Esophagus mucosa (tissue), 1 donor: Measurements from ENCODE around the gene TOR4A. TPM values are rescaled to one million over a fixed set of nuclear protein-coding genes. Genes with fewer than 3 reads are reported as not detected.
"Not testable (repeated sequence)": the region's sequence is repeated elsewhere in the genome, so short reads cannot be mapped to it uniquely, and the experiment has no call there.

Source experiments
- ATAC-seq: fragments of 200-7000 bp; cut with Tn5 transposase; one replicate; pipeline ENCODE4 v1.9.1; 2020
- total RNA-seq: library from RNA; stranded (reverse); gene quantifications from one replicate; pipeline ENCODE4 v1.2.4, GENCODE V29; 2023
- donor health status: DM: yes; HTN: yes; CAD: no.

Gene TOR4A
- total RNA-seq, 1 donor from 2014 or later = 15.4 TPM

DNA sequence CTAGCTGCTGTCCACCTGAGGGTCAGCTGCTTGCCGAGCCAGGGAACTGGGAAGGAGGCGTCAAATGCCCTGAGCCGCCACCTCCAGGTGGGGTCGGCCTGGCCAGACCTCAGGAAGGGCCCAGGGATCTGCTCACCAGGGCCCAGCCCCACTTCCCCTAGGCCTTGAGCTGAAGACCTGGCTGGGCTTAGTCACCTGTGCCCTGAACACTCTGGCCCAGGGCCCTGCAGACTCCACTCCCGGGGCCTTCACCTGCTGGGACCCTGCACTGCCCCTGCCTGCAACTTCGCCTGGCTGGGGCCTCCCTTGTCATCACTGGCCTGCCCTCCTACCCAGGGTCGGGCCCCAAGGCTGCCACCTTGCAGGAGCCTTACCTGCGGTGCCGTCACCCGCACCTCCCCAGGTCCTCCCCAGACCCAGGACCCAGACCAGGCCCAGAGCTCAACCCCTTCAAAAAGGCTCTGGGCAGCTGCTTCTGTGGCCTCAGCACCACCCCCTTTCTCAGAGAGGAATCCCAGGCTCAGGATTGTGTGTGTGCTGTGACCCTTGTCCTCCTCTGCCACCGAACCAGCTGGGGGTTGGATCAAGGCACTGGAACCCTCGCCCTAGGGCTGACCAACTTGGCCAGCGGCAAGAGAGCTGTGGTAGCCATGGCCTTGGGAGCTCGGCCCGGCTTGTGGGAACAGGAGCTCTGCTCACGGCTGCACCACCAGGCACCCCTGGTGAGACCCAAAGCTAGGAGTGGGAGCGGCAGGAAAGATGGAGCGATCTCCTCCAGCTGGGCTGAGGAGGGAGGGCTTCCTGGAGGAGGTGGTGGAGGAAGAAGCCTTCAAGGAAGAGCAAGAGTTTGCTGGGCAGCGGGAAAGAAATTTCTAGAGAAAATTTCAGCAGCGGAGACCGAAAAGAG, 23.6 kb upstream of the TOR4A start:
- no peak for ATAC-seq

DNA sequence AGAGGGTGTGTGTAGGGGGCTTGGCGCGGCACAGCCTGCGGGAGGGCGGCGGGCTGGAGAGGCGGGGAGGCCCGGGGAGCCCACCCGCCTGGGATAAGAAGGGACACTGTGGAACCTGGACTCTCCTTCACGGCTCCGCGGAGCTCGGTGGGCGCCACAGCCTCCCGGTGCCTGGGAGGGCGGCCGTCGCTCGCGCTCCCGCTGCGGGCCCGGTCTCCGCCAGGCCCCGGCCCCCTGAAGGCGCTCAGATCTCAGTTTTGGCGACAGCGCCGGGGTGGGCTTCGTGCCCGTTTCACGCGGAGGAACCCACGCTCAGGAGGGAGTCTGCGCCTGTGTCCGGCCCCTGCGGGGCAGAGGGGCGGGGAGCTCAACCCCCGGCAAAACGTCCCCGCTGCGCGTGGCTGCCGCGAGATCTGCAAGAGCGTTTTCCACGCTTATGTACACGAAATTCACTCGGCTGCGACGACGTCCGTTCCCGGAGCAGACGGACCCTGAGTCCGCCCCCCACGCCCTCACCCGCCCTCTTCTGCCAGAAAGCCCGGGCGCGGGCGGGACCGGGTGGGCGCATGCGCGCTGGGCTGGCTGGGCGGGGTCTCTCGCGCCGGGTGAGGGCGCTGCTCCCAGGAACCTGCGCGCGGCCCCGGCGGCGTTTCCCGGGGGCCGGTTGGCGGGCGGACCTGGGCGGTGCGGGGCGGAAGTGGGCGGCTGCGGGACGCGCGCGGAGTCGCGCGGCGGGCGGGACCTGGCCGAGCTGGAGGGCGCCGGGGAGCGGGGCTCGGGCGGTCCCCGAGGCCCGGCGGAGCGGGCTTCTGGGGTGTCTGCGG, 22.7 kb upstream of the TOR4A start, which contains the start of gene NELFB:
TSS of gene NELFB (plus strand) at position 704 of the 824 bp plus-strand sequence.
- peak; percentile 83 for ATAC-seq

DNA sequence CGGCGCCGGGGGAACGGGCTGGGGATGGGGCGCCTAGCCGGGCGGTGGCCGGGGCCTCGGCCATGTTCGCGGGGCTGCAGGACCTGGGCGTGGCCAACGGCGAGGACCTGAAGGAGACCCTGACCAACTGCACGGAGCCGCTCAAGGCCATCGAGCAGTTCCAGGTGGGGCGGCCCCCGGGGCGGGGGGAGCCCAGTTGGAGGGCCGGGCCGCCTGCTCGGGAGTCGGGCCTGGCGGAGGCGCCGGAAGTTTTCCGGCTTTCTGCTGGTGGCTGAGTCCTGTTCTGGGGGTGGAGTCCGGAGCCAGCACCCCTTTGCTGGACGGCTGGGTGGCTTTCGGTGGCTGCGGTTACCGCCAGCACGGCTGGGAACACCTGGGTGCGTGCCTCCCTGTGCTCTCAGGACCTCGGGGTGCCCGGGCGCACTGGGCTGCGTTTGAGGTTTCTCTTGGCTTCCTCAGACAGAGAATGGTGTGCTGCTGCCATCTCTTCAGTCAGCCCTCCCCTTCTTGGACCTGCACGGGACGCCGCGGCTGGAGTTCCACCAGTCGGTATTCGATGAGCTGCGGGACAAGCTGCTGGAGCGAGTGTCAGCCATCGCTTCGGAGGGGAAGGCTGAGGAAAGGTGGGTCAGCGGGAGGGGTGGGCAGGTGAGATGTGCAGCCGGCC, 21.9 kb upstream of the TOR4A start:
- peak; percentile 12 for ATAC-seq

DNA sequence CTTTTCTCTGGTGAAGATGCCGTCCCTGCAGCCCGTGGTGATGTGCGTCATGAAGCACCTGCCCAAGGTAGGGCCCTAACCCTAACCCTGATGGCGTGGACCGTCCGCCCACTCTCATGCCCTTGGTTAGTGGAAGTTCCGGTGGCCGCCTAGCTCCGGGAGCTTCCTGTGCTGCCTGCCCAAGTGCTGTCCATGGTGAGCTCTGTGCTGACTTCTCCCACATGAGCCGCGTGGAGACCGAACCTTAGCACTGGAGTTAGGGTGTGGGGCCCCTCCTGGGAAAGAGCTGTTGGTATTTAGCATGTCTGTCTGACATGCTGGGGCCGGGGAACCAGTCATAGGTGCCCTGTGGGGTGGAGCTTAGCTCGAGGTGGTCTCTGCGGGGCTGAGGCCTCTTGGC, 21.2 kb upstream of the TOR4A start:
- ATAC-seq = no peak

DNA sequence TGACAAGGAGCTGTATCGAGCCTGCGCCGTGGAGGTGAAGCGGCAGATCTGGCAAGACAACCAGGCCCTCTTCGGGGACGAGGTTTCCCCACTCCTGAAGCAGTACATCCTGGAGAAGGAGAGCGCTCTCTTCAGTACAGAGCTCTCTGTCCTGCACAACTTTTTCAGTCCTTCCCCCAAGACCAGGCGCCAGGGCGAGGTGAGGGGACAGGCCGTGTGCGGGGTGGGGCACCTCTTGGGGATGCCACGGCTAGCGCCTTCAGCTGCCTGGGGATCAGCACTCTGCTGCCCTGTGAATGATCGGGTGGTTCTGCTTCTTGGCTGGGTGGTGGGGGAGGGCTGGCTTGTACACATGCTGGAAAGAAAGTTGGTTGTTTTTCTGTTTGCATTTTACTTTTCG, 20.7 kb upstream of the TOR4A start:
- no peak for ATAC-seq

DNA sequence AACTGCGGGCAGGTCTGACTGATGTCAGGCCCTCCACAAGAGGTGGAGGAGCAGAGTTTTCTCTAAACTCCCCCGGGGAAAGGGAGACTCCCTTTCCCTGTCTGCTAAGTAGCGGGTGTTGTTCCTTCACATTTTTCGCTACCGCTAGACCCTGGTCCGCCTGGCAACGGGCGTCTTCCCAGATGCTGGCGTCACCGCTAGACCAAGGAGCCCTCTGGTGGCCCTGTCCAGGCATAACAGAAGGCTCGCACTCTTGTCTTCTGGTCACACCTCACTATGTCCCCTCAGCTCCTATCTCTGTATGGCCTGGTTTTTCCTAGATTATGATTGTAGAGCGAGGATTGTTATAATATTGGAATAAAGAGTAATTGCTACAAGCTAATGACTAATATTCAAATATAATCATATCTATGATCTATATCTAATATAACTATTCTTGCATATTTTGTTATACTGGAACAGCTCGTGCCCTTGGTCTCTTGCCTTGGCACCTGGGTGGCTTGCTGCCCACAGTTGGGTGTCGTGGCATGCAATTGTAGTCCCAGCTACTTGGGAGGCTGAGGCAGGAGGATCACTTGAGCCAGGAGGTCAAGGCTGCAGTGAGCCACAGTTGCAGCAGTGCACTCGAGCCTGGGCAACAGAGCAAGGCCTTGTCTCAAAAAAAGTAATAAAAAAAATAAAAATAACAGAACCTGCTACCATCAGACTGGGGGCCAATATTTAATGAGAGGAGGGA, 15.2 kb upstream of the TOR4A start:
- not testable (repeated sequence) for ATAC-seq

DNA sequence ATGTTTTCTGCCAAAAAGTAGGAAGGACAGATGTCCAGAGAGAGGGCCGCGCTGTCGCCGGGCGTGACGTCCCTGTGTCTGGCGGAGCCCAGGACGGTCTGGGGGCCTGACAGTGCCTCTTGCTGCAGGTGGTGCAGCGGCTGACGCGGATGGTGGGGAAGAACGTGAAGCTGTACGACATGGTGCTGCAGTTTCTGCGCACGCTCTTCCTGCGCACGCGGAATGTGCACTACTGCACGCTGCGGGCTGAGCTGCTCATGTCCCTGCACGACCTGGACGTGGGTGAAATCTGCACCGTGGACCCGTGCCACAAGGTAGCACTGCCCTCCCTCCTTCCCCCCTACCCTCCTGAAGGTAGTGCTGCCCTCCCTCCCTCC, 14.6 kb upstream of the TOR4A start:
- no peak for ATAC-seq

DNA sequence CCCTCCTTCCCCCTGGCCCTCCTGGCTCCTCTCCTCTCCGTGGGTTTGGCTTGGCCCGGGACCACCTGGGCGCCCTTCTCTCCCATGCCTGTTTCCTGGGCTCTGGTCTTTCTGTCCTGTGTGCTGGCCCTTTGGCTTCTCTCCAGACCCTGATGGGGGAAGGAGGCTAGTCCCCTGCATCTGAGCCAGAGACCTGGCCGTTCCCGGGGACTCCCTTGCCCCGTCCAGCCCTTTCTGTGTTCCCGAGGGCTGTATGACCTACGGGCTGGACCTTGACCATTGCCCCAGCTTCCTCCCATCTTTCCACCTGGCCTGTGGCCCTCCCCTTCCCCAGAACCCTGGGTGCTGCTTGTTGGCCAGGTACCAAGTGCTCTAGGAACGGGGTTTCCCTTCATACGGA, 14.0 kb upstream of the TOR4A start:
- no peak for ATAC-seq

DNA sequence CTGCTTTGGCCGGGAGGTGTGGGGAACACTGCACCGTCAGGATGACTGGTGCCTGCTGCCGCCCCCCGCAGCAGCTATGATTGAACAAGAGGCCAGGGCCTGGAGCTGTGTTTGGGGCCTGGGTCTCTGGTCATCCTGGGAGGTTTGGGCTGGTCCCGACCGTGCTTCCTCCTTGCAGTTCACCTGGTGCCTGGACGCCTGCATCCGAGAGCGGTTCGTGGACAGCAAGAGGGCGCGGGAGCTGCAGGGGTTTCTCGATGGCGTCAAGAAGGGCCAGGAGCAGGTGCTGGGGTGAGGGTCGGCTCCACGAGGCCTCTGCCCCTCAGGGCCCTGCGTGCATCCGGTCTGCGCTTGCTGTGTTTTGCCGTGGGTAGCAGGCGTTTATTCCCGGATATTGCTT, 13.5 kb upstream of the TOR4A start:
- no peak for ATAC-seq

DNA sequence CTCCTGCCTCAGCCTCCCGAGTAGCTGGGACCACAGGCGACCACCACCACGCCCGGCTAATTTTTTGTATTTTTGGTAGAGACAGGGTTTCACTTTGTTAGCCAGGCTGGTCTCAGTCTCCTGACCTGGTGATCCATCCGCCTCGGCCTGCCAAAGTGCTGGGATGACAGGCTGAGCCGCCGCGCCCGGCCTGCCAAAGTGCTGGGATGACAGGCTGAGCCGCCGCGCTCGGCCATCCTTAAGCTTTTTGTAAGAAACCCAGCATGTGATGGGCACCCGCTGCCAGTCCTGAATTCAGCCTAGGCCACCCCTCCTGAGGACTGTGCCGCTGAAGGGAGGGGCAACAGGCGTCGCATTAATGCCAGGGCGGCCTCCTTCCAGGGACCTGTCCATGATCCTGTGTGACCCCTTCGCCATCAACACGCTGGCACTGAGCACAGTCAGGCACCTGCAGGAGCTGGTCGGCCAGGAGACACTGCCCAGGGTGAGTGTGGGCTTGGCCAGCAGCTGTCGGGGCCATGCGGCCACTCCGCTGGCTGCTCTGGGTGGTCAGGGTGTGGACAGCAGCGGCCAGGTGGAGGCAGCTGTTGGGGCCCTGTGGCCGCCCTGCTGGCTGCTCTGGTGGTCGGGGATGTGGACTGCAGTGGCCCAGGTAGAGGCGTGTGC, 11.9 kb upstream of the TOR4A start:
- no peak for ATAC-seq

DNA sequence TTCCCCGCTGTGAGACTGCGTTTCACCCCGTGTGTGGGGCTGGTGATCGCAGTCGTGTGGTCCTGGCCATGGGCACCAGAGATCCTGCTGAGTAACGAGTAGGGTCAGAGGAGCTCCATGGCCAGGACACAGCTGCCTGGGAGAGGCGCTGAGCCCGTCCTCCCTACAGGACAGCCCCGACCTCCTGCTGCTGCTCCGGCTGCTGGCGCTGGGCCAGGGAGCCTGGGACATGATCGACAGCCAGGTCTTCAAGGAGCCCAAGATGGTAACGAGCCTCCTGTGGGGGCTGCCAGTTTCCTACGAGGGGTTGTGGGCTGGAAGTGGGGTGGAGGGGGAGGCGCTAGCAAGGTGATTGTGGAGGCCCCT, 11.4 kb upstream of the TOR4A start:
- ATAC-seq = no peak

DNA sequence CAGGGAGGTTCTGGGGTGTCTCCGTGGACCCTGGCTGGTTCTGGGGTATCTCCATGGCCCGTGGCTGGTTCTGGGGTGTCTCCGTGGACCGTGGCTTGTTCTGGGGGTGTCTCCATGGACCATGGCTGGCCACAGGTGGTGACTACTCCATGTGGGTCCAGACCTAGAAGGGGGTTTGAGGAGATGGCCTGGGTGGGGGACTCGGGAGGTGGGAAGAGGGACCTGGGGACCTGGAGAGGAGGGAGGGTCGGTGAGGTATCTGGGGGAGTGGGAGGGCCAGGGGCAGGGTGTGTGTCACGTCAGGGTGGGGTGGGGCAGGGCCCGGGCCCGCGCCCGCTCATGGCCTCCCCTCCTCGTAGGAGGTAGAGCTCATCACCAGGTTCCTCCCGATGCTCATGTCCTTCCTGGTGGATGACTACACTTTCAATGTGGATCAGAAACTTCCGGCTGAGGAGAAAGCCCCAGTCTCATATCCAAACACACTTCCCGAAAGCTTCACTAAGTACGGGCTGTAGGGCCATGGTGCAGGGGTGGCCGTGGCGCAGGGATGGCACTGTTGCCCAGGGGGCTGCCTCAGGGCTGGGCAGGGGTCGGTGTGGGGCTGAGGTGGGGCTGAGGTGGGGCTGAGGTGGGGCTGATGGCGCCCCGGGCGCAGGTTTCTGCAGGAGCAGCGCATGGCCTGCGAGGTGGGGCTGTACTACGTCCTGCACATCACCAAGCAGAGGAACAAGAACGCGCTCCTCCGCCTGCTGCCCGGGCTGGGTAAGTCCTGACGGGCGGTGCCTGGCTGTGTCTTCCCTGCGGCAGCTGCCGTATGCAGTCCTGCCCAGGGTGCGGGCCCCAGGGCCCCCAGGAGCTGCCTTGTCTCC, 10.7 kb upstream of the TOR4A start:
- no peak for ATAC-seq

DNA sequence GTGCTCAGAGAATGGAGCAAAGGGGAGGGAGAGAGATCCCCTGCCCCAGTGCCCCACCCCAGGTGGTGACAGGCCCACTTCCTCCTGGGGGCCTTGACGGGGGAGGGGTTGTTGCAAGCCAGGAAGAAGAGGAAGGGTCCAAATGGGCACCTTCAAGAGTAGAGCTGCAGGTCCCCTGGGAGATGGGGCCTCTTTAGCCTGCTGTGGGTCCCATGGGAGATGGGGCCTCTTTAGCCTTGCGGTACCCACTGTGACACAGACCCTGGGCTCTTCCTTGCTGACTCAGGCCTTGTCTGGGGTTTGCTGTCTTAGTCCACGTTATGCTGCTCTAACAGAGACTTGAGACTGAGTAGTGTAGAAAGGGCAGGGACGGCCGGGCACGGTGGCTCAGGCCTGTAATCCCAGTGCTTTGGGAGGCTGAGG, 9.6 kb upstream of the TOR4A start:
- ATAC-seq = peak; percentile 1

DNA sequence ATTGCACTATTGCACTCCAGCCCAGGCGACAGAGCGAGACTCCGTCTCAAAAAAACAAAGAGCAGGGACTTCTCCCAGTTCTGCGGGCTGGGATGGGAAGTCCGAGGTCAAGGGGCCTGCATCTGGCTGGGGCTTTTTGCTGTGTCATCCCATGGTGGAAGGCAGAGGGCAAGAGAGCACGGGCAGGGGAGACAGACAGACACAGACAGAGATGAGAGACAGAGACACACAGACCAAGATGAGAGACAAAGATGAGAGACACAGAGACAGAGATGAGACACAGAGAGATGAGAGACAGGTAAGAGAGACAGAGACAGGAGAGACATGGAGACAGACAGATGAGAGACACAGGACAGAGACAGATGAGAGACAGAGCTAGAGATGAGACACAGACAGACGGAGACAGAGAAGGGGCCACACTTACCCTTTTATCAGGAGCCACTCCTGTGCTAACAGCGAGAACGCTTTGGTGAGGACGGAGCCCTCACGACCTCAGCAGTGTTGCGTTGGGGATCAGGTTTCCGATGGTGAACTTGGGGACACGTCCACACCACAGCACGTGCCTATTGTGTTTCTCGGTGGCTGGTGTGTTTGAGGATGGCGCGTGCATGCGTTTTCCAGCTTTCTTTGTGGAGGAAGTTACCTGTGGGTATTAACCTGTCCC, 8.9 kb upstream of the TOR4A start:
- no peak for ATAC-seq

DNA sequence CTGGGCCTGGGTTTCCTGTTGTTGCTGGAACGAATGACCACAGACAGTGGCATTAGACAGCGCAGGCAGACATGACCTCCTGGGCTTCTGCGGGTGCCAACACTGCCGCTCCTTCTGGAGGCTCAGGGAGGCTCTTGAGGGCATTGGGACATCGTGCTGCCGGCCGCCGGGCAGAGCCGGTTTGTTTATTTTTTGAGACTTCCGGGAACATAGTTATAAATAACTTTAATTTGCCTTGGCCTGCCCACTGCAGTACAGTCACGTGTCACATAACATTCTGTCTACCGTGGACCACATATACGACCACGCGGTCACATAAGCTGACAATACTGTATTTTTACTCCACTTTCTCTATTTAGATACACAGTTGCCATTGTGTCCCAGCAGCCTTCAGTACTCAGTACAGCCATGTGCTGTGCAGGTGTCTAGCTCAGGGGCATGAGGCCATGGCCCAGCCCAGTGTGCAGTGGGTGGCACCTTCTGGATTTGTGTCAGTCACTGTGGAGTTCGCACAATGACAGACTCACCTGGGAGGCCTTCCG, 8.2 kb upstream of the TOR4A start:
- peak; percentile 16 for ATAC-seq

DNA sequence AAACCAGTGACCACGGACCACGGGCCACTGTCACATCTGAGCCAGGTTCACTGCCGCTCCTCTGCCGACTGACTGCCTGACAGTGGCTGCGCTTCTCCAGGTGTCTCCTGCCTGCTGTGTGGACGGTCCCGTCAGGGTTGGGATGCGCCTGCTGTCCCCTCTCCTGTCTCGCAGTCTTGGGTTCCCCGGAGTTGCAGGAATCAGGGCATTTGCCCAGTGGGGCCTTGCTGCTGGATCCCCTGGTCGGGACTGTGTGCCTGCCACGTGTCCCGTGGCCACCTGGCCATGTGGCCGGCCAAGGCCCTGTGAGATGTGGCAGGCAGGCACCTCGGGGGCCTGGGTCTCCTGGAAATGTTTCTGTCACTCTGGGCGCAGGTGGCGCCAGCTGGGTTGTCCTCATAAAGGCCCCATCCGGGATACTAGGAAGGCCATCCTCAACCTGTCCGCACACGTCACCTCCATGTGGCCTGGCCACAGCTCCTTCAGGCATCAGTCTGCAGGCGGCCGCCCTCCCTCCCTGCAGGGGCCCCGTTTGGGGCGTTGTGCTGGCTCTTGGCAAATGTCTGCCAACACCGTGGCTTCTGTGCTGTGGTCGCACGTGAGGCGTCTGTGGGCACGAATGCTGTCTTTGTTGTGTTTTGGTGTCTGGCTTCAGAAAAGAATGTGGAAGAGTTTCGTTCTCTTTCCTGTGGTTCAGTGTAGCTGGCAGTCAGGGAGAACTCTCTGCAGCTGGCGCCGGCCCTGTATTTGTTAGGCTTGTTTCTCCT, 6.4 kb upstream of the TOR4A start:
- no peak for ATAC-seq

DNA sequence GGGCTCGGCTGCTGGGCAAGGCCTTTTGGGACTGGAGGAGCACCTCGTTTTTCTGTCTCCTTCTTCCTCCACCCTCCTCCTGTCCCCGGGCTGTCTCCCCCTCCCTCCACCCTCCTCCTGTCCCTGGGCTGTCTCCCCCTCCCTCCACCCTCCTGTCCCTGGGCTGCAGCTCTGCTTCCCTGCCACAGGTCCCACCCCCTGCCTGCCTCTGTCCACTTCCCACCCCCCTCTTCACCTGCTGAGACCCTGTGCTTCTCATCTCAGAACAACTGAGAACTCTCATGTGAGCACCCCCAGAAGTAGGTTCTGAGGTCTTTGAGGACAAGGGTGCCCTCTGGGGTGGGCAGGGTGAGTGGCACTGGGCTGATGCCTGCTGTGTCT, 5.8 kb upstream of the TOR4A start:
- no peak for ATAC-seq

DNA sequence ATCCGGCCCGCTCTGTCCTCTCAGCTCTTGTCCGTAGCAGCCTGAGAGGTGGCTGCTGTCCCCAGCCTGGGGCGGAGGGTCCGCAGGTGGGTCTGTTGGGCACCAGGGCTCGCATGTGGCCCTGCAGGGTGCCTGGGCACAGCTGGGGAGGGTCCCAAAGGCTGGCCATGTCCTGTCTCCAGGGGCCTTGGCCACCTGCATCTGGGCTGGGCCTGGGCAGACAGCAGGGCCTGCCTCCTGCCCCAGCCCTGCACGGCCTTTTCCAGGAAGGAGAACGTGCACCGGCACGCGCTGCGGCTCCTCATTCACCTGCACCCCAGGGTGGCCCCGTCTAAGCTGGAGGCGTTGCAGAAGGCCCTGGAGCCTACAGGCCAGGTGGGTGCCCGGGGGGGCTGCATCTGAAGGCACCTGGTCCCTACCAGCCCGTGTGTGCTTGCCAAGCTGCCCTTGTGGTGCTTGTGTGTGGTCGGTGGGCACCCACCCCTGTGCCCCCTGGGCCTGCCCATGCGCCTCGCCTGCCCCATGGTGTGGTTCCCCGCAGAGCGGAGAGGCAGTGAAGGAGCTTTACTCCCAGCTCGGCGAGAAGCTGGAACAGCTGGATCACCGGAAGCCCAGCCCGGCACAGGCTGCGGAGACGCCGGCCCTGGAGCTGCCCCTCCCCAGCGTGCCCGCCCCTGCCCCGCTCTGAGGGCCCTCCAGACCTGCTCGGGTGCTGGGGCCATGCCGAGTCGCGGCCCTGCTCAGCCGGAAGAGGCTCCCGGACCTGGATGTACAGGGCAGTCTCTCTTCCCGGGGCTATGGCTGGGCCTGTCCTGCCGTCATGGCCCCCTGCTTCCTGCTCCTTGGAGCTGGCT, 5.1 kb upstream of the TOR4A start:
- no peak for ATAC-seq
